ENCODE data around the gene PLAC8. TPM values are rescaled to one million over a fixed set of nuclear protein-coding genes. Genes with fewer than 3 reads are reported as not detected.
"Not testable (repeated sequence)": the region's sequence is repeated elsewhere in the genome, so short reads cannot be mapped to it uniquely, and the experiment has no call there.

PLAC8 gene
- total RNA-seq, 6 experiments from 2014 or later, result 6.0 to 18.9 (median 11.8) TPM

DNA sequence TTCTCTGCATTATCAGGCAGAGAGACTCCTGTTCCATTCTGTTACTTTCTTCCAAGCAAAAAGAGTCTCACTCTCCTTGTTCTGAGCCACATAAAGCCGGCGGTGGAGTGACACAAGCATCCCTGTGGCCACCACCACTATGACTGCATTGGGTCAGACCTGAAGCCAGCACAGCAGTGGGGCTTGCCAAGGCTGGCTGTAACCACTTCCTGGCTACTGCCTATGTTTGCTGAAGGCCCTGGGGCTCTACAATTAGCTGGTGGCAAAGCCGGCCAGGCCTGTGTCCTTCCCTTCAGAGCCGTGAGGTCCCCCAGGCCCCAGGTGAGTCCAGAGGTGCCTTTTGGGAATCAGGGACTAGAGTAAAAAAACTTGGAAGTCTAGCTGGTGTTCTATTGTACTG is 31.8 kb downstream of the PLAC8 start:
- peaks cover 0 to 3% (median 0%) of the 10 kb centered on the region in 4 donors for H3K36me3 ChIP-seq
- peak in 3 of 4 donors; percentile 14 to 36 (median 29) for ATAC-seq
- TF ChIP-seq, protein P1, sequence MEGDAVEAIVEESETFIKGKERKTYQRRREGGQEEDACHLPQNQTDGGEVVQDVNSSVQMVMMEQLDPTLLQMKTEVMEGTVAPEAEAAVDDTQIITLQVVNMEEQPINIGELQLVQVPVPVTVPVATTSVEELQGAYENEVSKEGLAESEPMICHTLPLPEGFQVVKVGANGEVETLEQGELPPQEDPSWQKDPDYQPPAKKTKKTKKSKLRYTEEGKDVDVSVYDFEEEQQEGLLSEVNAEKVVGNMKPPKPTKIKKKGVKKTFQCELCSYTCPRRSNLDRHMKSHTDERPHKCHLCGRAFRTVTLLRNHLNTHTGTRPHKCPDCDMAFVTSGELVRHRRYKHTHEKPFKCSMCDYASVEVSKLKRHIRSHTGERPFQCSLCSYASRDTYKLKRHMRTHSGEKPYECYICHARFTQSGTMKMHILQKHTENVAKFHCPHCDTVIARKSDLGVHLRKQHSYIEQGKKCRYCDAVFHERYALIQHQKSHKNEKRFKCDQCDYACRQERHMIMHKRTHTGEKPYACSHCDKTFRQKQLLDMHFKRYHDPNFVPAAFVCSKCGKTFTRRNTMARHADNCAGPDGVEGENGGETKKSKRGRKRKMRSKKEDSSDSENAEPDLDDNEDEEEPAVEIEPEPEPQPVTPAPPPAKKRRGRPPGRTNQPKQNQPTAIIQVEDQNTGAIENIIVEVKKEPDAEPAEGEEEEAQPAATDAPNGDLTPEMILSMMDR (IDR thresholded peaks at IDR 0.05), result no peak
- no peak for TF ChIP-seq POLR2A (IDR thresholded peaks at IDR 0.05)
- intact Hi-C loops (cut with DNase I), result no loop called here
- H3K9me3 ChIP-seq, result no peaks in the 10 kb centered on the region
- no peaks in the 10 kb centered on the region for H3K27me3 ChIP-seq
- no peak for DNase-seq
- WGBS (ENCODE audit: insufficient coverage, low coverage, low lambda C conversion rate, missing lambda C conversion rate), result 63% methylated on average over 4 of the region's 4 CpGs
- no peaks in the 10 kb centered on the region for H3K4me1 ChIP-seq
- no peak overlapping the region for H3K4me3 ChIP-seq
- no peak overlapping the region for H3K27ac ChIP-seq

DNA sequence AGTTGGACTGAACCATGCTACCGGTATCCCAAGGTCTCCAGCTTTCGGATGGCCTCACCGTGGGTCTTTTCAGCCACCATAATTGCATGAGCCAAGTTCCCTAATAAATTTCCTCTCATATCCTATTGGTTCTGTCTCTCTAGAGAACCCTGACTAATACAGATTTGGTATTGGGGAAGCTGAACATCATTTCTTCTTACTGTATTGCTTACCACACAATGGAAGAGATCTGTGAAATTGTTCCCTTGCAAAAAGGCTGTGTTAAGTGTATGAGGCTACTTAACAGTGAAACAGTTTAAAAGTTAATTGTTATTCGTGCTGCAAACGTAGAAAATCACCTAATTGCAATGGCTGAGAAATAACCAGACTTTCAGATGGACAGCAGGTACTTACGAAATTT is 34.0 kb downstream of the PLAC8 start:
- H3K36me3 ChIP-seq, result peaks cover 0 to 7% (median 4%) of the 10 kb centered on the region in 4 donors
- TF ChIP-seq POLR2A (IDR thresholded peaks at IDR 0.05), result no peak
- TF ChIP-seq, protein P1 (IDR thresholded peaks at IDR 0.05), result no peak
- ATAC-seq (no peak), DNase-seq (no peak)
- no peaks in the 10 kb centered on the region for H3K4me1 ChIP-seq
- WGBS (ENCODE audit: insufficient coverage, low coverage, low lambda C conversion rate, missing lambda C conversion rate), result 82% methylated on average over 6 of the region's 6 CpGs
- no peak overlapping the region for H3K4me3 ChIP-seq
- H3K27me3 ChIP-seq, result no peaks in the 10 kb centered on the region
- intact Hi-C loops (cut with DNase I), result no loop called here
- H3K27ac ChIP-seq, result no peak overlapping the region
- no peaks in the 10 kb centered on the region for H3K9me3 ChIP-seq

DNA sequence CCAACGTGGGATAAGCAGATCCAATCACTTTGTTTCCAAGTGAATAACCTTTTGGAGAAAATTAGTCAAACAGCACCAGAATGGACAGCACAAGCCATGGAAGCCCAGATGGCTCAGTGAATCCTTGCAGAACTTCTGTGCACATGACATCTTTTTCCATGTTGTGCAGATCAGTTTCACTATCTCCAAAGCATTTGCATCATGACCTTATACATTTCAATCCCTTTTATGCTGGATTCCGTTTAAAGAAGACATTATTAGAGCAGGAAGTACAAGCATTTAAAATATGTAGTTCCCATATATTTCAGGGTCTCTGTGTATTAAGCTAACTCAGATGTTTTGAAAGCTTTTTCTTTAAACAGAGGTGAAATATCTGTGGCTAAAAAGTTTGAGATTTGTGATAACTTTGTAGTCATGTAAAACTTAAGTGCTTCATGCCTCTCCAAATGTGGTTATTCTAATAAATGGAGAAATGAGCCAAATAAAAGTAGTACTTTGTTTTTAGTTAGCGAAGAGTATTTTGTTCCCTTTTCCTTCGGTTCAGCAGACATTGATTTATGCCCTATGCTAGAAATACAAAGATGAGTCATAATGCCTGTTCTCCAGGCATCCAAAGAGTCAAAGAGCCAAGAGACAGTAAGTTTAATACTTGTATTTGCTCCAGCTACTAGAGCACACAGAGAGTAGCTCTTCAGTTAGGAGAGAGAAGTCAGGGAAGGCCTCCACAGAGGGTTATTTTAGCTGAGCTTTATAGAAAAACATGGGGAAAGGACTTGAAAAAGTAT is 39.0 kb downstream of the PLAC8 start:
- Histone ChIP-seq H3K27ac (no peak overlapping the region), H3K9me3 (no peaks in the 10 kb centered on the region), H3K27me3 (no peaks in the 10 kb centered on the region), H3K36me3 (peaks cover 0 to 12% (median 6%) of the 10 kb centered on the region in 4 donors), H3K4me1 (no peaks in the 10 kb centered on the region), H3K4me3 (no peak overlapping the region)
- TF ChIP-seq, protein P1 (IDR thresholded peaks at IDR 0.05), result no peak
- no peak for TF ChIP-seq POLR2A (IDR thresholded peaks at IDR 0.05)
- ATAC-seq, result no peak
- WGBS (ENCODE audit: insufficient coverage, low coverage, low lambda C conversion rate, missing lambda C conversion rate), result 45% methylated on average over 4 of the region's 4 CpGs
- DNase-seq, result no peak
- intact Hi-C loops (cut with DNase I), result no loop called here

DNA sequence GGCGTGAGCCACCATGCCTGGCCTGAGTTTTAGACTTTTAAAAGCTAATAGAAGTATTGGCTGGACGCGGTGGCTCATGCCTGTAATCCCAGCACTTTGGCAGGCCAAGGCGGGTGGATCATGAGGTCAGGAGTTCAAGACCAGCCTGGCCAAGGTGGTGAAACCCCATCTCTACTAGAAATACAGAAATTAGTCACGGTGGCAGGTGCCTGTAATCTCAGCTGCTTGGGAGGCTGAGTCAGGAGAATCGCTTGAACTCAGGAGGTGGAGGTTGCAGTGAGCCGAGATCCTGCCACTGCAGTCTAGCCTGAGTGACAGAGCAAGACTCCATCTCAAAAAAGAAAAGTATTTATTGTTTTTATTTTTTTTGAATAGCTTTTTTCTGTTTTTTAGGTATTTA is 39.7 kb downstream of the PLAC8 start:
- ATAC-seq; H3K4me3 ChIP-seq; H3K27me3 ChIP-seq; H3K4me1 ChIP-seq; intact Hi-C loops (cut with DNase I); H3K27ac ChIP-seq; DNase-seq; H3K9me3 ChIP-seq: not testable (repeated sequence)
- WGBS (ENCODE audit: insufficient coverage, low coverage, low lambda C conversion rate, missing lambda C conversion rate), result 91% methylated on average over 6 of the region's 7 CpGs
- H3K36me3 ChIP-seq, result peaks cover 0 to 12% (median 6%) of the 10 kb centered on the region in 4 donors

DNA sequence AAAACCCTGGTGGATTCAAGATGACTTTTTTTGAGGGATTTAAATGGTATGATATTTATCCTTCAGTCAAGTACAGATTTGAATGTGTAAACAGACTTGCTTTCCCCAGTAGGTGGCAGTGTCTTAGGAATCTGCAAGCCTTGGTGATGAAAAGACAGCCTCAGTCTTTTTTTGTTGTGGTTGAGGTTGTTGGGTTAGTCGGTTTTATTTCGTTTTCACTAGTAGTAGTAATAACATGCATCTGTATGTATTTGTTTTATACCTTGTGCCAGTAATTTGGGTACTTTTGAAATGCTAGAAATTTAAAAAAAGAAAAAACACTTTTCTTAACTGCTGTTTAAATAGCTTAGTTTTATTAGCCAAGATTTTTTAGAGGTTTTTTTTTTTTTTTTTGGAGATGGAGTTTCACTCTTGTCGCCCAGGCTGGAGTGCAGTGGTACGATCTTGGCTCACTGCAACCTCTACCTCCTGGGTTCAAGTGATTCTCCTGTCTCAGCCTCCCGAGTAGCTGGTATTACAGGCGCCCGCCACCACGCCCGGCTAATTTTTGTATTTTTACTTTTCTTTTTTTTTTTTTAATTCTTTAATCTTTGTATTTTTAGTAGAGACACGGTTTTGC is 40.3 kb downstream of the PLAC8 start:
- H3K27me3 ChIP-seq, result no peaks in the 10 kb centered on the region
- no peaks in the 10 kb centered on the region for H3K9me3 ChIP-seq
- DNase-seq (no peak), ATAC-seq (peak; percentile 75 to 86 (median 84))
- TF ChIP-seq, protein P1 (IDR thresholded peaks at IDR 0.05), result peak; percentile 75 to 79 (median 76)
- no peak for TF ChIP-seq POLR2A (IDR thresholded peaks at IDR 0.05)
- peaks cover 0 to 16% (median 6%) of the 10 kb centered on the region in 4 donors for H3K36me3 ChIP-seq
- intact Hi-C loops (cut with DNase I), result no loop called here
- no peak overlapping the region for H3K4me3 ChIP-seq
- H3K4me1 ChIP-seq, result no peaks in the 10 kb centered on the region
- no peak overlapping the region for H3K27ac ChIP-seq
- WGBS (ENCODE audit: insufficient coverage, low coverage, low lambda C conversion rate, missing lambda C conversion rate), result 43% methylated on average over 4 of the region's 10 CpGs

Data from right lobe of liver (tissue), 6 donors.